Thymus (tissue), 14 donors: Measurements from ENCODE around the gene PDK4. TPM values are rescaled to one million over a fixed set of nuclear protein-coding genes. Genes with fewer than 3 reads are reported as not detected.

ENCODE experiments used
- DNase-seq, 9 donors: peaks; one replicate each; pipeline ENCODE4 v3.0.0-alpha.2; 2013; ENCODE audit warnings: low spot score in 9 of 9, low read depth in 6 of 9, missing footprints in 1 of 9
- H3K27ac ChIP-seq, 2 donors: one replicate each; pipeline ENCODE4 v1.5.1; 2013; ENCODE audit warnings: control low read depth in 1 of 2, low read depth in 1 of 2, low read length in 1 of 2, mild to moderate bottlenecking in 1 of 2, moderate library complexity in 1 of 2
- H3K27me3 ChIP-seq, 2 donors: one replicate each; pipeline ENCODE4 v1.5.1; 2013; ENCODE audit warnings: low read length in 1 of 2; ENCODE audit not compliant: control insufficient read depth in 2 of 2, insufficient read depth in 1 of 2
- H3K36me3 ChIP-seq, 2 donors: one replicate each; pipeline ENCODE4 v1.5.1; 2013; ENCODE audit warnings: low read length in 1 of 2, mild to moderate bottlenecking in 1 of 2, moderate library complexity in 1 of 2; ENCODE audit not compliant: control insufficient read depth in 2 of 2, insufficient read depth in 2 of 2
- H3K4me1 ChIP-seq, 2 donors: one replicate each; pipeline ENCODE4 v1.5.1; 2013; ENCODE audit warnings: low read length in 2 of 2; ENCODE audit not compliant: control insufficient read depth in 2 of 2, insufficient read depth in 2 of 2
- H3K4me3 ChIP-seq, 2 donors: one replicate each; pipeline ENCODE4 v1.5.1; 2013; ENCODE audit warnings: low read length in 2 of 2, control low read depth in 1 of 2, mild to moderate bottlenecking in 1 of 2
- H3K9me3 ChIP-seq, 2 donors: one replicate each; pipeline ENCODE4 v1.5.1; 2013; ENCODE audit warnings: low read length in 1 of 2, mild to moderate bottlenecking in 1 of 2; ENCODE audit not compliant: control insufficient read depth in 2 of 2, insufficient read depth in 1 of 2
- WGBS: extraction: QIAGEN DNeasy Blood & Tissue Kit; methylation state at CpG from one replicate; pipeline ENCODE4 v1.1.7; 2013; 5-methylcytosine and 5-hydroxymethylcytosine counted together
- long read RNA-seq, 10 donors: transcript quantifications; one replicate each; lab custom pipeline, GENCODE V29; 2026
- polyA plus RNA-seq: library from polyadenylated mRNA; stranded (reverse); fragments of 200-250 nt; gene quantifications from one replicate; pipeline ENCODE4 v1.2.3, GENCODE V29; 2013
- total RNA-seq: library from RNA; stranded (reverse); fragments of 120-200 nt; gene quantifications from one replicate; pipeline ENCODE4 v1.2.4, GENCODE V29; 2013
- donor health status: healthy.

The PDK4 gene
- total RNA-seq, result 4.6 TPM
- 153 TPM for polyA plus RNA-seq
- long read RNA-seq, donor 1, result 0 reads
- long read RNA-seq, donor 2, result 0 reads
- long read RNA-seq, donor 3, partial matches to known transcripts, result 0 of 3 reads
- long read RNA-seq, donor 3, other reads (novel, unspliced or antisense), result 0 of 3 reads
- long read RNA-seq, donor 4, result 0 reads
- long read RNA-seq, donor 5, partial matches to known transcripts, result 0 of 1 reads
- long read RNA-seq, donor 5, other reads (novel, unspliced or antisense), result 0 of 1 reads
- long read RNA-seq, donor 6, partial matches to known transcripts, result 0 of 3 reads
- long read RNA-seq, donor 6, other reads (novel, unspliced or antisense), result 0 of 3 reads
- long read RNA-seq, donor 7, partial matches to known transcripts, result 0 of 1 reads
- long read RNA-seq, donor 7, other reads (novel, unspliced or antisense), result 0 of 1 reads
- long read RNA-seq, donor 8, result 0 reads
- long read RNA-seq, donor 9, partial matches to known transcripts, result 0 of 1 reads
- long read RNA-seq, donor 9, other reads (novel, unspliced or antisense), result 0 of 1 reads
- long read RNA-seq, donor 10, partial matches to known transcripts, result 0 of 1 reads
- long read RNA-seq, donor 10, other reads (novel, unspliced or antisense), result 0 of 1 reads

- peak in 1 of 9 donors; percentile 20 for DNase-seq
- WGBS, result 7% methylated on average over 63 of the region's 63 CpGs
- Histone ChIP-seq H3K4me3 (peak within 1 kb of the TSS; percentile 11 to 24), H3K4me1 (peaks cover 0 to 3% of the 10 kb centered on the region in 2 donors), H3K9me3 (no peaks in the 10 kb centered on the region), H3K36me3 (no peaks in the 10 kb centered on the region), H3K27me3 (peaks cover 7 to 19% of the 10 kb centered on the region in 2 donors), H3K27ac (peak within 1 kb of the TSS; percentile 62 to 65)
Measured at GRCh38 chr7:95596198-95597063, at the start of gene PDK4. Gene PDK4 (minus strand): TSS chr7:95596516. CDS start chr7:95596293, 223 bp downstream.

DNA sequence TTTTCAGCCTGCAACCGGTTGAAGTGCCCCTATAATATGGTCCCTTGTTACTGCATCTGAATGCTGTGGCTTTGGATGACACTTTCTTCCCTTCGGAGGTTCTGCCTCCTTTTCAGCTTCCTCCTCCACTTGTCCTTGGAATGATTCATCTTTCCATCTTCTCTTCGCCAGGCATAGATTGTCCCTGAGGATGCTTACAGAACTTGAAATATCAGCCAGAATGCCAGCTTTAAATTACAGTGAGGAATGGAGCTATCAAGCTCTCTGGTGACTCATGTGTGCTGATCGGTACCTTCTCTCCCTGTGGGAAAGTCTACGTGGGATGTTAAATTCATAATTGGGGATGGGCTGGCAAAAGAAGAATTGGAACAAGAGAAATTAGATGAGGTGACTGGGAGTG lies 45.9 kb upstream of the PDK4 start:
- no peak for DNase-seq
- Histone ChIP-seq H3K4me3 (no peak overlapping the region), H3K9me3 (no peaks in the 10 kb centered on the region), H3K36me3 (no peaks in the 10 kb centered on the region), H3K4me1 (no peaks in the 10 kb centered on the region), H3K27ac (no peak overlapping the region), H3K27me3 (no peaks in the 10 kb centered on the region)
- WGBS, result 83% methylated on average over 5 of the region's 5 CpGs

GRCh38 chr7:95636140-95636940 lies 40.0 kb upstream of the PDK4 start:
- H3K9me3 ChIP-seq, result no peaks in the 10 kb centered on the region
- WGBS, result 37% methylated on average over 2 of the region's 2 CpGs
- no peak overlapping the region for H3K4me3 ChIP-seq
- no peaks in the 10 kb centered on the region for H3K27me3 ChIP-seq
- no peaks in the 10 kb centered on the region for H3K36me3 ChIP-seq
- H3K4me1 ChIP-seq, result peaks cover 0 to 2% of the 10 kb centered on the region in 2 donors
- peak in 1 of 9 donors; percentile 17 for DNase-seq
- H3K27ac ChIP-seq, result no peak overlapping the region

- WGBS, result 0% methylated on average over 1 of the region's 1 CpG
- no peak for DNase-seq
- Histone ChIP-seq H3K4me1 (peaks cover 0 to 2% of the 10 kb centered on the region in 2 donors), H3K36me3 (no peaks in the 10 kb centered on the region), H3K9me3 (no peaks in the 10 kb centered on the region), H3K4me3 (no peak overlapping the region), H3K27me3 (no peaks in the 10 kb centered on the region), H3K27ac (no peak overlapping the region)
Measured at GRCh38 chr7:95632609-95633008, 36.3 kb upstream of the PDK4 start.

GRCh38 chr7:95631527-95631926 lies 35.2 kb upstream of the PDK4 start:
- Histone ChIP-seq H3K4me1 (peaks cover 0 to under 1% of the 10 kb centered on the region in 2 donors), H3K27ac (no peak overlapping the region), H3K36me3 (no peaks in the 10 kb centered on the region), H3K4me3 (no peak overlapping the region), H3K9me3 (no peaks in the 10 kb centered on the region), H3K27me3 (no peaks in the 10 kb centered on the region)
- WGBS, result 71% methylated on average over 7 of the region's 7 CpGs
- DNase-seq, result no peak

DNA sequence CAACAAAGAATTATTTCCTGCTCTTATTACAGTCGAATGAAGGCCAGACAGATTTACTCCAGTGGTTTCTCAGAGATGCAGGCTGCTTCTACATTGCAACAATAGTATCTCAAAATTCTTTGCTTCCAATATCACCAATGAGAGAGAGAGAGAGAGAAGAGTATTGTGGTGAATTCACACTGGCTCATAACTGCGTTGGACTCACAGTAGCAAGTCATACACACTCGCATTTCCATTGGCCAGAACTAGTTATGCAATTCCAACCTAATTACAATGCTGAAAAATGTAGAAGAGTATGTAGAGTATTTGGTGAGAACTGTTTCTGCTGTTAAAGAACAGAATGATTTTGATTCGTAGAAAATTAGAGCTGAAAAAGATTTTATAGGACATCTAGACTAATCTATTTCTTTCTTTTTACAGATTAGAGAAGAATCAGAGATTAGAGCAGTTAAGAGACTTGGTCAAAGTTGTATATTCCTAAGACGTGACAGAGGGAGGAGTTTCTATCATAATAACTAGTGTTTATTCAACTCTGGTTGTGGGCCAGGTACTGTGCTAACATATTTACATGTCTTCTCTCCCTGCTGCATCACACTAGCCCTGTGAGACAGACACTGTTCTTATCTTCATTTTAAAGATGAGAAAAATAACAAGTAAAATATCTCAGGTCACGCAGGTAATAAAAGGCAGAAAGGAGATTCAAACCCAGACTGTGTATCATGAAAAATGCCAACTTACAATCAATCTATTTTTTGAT lies 34.6 kb upstream of the PDK4 start:
- no peak for DNase-seq
- no peaks in the 10 kb centered on the region for H3K9me3 ChIP-seq
- no peaks in the 10 kb centered on the region for H3K36me3 ChIP-seq
- 76% methylated on average over 6 of the region's 6 CpGs for WGBS
- H3K27me3 ChIP-seq, result no peaks in the 10 kb centered on the region
- H3K4me1 ChIP-seq, result no peaks in the 10 kb centered on the region
- no peak overlapping the region for H3K27ac ChIP-seq
- H3K4me3 ChIP-seq, result no peak overlapping the region

DNA sequence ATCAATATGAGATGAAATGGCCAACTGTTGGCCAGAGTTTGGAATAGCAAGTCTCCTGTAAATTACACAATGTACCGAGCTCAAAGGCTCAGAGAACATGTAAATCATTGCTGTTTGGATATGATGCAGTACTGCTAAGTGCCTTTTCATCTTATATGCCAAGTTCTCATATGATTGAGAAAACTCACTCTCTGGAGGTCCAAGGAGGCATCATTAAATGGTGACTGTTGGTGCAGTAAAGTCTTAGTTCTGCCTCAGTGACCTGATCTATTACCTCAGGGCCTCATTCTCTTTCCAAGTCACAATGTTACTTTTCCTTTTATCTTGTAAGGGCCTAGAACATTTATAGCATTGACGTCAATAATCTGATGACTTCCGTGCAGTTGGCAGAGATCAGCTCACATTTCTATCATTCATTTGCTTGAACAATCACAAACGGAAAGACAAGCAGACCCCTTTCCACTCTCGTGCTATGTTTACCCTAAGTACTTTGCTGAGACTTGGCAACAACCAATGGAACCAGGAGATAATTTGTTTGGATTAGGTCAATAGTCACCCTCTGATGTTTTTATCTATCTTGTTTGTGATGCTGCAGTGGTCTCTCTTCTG lies 32.6 kb upstream of the PDK4 start:
- no peaks in the 10 kb centered on the region for H3K36me3 ChIP-seq
- no peaks in the 10 kb centered on the region for H3K4me1 ChIP-seq
- H3K27ac ChIP-seq, result no peak overlapping the region
- DNase-seq, result no peak
- no peaks in the 10 kb centered on the region for H3K9me3 ChIP-seq
- WGBS, result 92% methylated on average over 5 of the region's 5 CpGs
- H3K4me3 ChIP-seq, result no peak overlapping the region
- H3K27me3 ChIP-seq, result no peaks in the 10 kb centered on the region

- no peaks in the 10 kb centered on the region for H3K27me3 ChIP-seq
- no peak for DNase-seq
- H3K27ac ChIP-seq, result no peak overlapping the region
- no peaks in the 10 kb centered on the region for H3K4me1 ChIP-seq
- H3K9me3 ChIP-seq, result no peaks in the 10 kb centered on the region
- no peak overlapping the region for H3K4me3 ChIP-seq
- WGBS, result 0% methylated on average over 1 of the region's 1 CpG
- H3K36me3 ChIP-seq, result no peaks in the 10 kb centered on the region
Measured at GRCh38 chr7:95623788-95624187, 27.5 kb upstream of the PDK4 start.
